ENCODE data around the gene CDKN1C.

Gene CDKN1C

GRCh38 chr11:2885678-2886081 is at the start of gene CDKN1C:
Gene CDKN1C (minus strand): TSS chr11:2885775. CDS start chr11:2885456, 319 bp downstream.
- peak; percentile 81 for DNase-seq (ENCODE audit: low spot score)

DNA sequence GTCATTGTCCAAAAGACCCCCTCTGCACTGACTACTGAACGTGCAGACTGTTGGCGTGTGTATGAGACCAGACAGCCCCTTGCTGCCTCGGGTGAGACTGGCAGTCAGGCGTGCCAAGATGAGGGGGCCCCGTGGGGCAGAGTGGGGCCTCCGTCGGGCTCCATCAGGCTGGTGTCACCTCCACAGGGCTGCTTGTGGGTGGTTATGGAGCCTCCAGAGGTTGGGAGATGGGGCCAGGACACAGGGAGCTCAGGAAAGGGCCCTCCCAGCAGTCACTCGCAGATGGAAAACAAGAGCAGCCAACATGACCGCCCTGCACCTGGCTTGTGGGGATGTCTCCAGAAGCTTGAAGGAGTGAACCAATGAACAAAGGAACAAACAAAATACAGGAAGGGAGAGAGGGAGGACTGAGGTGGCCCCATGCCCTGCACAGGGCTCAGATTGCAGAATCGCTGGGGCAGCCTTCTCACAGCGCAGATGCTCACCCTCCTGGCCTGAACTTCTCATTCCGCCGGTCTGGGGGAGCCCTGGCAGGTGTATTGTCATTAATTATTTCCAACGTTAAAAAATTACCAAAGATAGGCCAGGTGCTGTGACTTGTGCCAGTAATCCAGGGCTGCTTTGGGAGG is 49.1 kb upstream of the CDKN1C start:
- DNase-seq (ENCODE audit: low spot score) = no peak

- DNase-seq (ENCODE audit: low spot score) = no peak
Measured at GRCh38 chr11:2934021-2934550, 48.5 kb upstream of the CDKN1C start.

GRCh38 chr11:2933375-2934020 is 47.9 kb upstream of the CDKN1C start:
- peak; percentile 43 for DNase-seq (ENCODE audit: low spot score)

DNA sequence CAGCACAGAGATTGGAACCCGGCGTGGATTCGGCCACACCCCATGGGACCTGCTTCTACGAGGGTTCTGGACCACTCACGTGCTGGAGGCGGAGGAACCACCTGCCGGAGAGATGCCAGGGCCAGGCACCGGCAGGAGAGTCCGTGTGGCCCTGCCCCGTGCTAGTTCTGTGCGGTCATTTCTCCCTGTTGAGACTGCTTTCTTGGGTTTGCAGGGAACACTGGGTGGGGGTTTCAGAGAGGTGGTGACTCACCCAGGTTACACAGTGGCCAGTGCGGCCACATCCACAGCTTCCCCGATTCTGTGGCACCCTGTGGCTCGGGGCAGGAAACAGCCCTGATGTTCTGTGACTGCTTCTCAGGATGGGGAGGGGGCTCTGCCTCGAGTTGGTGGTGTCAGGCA is 47.3 kb upstream of the CDKN1C start:
- DNase-seq (ENCODE audit: low spot score) = no peak

- no peak for DNase-seq (ENCODE audit: low spot score)
Measured at GRCh38 chr11:2931771-2932738, 46.5 kb upstream of the CDKN1C start.

GRCh38 chr11:2931420-2931746 is 45.8 kb upstream of the CDKN1C start:
- DNase-seq (ENCODE audit: low spot score) = no peak

DNA sequence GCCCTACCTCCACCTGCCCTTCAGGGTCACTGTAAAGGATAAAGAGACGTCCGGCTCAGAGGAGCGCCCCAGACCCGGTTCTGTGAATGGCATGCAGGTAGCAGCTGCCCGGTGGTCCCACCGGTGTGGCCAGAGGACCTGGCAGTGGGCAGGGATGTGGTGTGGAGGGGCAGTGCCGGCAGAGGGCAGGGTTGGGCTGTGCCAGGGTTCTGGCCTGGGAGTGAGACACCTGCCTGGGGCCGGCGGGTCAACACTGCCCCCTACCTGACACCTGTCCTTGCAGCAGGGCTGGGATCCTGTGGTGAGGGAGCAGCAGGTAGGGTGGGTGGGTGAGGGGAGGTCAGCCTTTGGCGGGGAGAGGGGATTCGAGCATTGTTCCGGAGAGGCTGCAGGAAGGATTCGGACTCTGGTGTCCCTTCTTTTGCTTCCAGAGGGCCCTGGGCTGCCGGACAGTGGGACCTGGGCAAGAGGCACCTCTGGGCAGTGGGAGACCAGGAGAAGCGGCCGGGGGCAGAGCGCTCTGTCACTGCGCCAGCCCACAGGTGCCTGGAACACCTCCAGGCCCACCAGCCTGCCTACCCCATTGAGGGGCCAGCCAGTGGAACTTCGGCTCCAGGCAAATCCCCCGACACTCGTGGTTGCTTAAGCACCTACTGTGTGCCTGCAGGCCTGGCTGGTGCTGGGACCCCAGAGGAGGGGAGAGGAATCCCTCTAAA is 45.3 kb upstream of the CDKN1C start:
- DNase-seq (ENCODE audit: low spot score) = peak; percentile 45

DNA sequence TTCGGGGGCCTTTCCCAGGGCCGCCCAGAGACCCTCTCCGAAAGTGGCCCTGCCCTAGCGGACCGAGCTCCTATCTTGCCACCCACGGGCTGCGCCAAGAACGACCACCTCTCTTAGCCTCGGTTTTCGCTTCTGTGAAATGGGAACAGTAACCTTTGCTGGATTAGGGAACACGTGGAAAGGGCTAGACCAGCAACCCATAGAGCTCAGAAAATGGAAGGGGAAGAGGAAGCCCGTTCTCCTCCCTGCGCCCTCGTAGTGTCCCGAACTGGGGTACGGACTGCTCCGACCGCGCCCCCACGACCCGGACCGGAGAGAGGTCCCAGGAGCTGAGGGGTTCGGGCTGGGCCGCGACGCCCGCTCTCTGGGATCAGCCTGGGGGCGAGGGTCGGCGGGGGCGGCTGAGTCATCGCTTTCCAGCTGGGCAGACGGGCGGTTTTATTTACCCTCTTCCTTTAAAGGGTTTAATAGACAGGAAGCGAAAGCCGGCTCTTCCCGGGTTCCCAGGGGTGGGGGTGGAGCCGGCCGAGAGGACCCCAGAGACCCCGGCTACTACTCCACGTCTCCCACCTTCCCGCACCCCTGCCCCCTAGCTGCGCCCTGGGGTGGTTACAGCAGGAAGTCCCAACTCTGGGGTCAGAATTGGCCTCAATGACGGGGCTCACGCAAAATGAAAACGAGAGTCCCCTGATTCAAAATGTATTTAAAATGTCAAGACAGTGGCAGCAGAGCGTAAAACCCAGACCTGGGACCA is 44.6 kb upstream of the CDKN1C start:
- DNase-seq (ENCODE audit: low spot score) = peak; percentile 35

- DNase-seq (ENCODE audit: low spot score) = peak; percentile 58
Measured at GRCh38 chr11:2929531-2929949, 44.0 kb upstream of the CDKN1C start.

GRCh38 chr11:2928605-2929530 is 43.3 kb upstream of the CDKN1C start, which contains the start of gene PHLDA2:
Gene PHLDA2 (minus strand): TSS chr11:2929420. CDS start chr11:2929364, 56 bp downstream.
- DNase-seq (ENCODE audit: low spot score) = peak; percentile 43

GRCh38 chr11:2927851-2928604 is 42.5 kb upstream of the CDKN1C start:
- peak; percentile 39 for DNase-seq (ENCODE audit: low spot score)

GRCh38 chr11:2927121-2927800 is 41.7 kb upstream of the CDKN1C start:
- no peak for DNase-seq (ENCODE audit: low spot score)

DNA sequence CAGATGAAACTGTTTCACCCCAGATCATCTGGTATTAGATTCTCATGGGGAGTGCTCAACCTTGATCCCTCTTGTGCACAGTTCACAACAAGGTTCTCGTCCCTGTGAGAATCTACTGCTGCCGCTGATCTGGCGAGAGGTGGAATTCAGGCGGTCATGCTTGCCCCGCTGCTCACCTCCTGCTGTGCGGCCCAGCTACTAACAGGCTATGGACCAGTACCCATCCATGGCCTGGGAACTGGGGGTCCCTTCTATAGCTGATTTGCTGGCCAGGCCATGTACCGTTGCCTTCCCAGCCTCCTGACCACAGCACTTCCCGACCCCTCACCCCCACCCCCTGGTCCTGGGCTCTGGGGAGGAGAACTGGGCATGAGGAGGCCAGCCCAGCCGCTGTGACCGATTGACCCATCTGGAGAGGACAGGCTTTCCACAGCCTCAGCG is 41.1 kb upstream of the CDKN1C start:
- no peak for DNase-seq (ENCODE audit: low spot score)

DNA sequence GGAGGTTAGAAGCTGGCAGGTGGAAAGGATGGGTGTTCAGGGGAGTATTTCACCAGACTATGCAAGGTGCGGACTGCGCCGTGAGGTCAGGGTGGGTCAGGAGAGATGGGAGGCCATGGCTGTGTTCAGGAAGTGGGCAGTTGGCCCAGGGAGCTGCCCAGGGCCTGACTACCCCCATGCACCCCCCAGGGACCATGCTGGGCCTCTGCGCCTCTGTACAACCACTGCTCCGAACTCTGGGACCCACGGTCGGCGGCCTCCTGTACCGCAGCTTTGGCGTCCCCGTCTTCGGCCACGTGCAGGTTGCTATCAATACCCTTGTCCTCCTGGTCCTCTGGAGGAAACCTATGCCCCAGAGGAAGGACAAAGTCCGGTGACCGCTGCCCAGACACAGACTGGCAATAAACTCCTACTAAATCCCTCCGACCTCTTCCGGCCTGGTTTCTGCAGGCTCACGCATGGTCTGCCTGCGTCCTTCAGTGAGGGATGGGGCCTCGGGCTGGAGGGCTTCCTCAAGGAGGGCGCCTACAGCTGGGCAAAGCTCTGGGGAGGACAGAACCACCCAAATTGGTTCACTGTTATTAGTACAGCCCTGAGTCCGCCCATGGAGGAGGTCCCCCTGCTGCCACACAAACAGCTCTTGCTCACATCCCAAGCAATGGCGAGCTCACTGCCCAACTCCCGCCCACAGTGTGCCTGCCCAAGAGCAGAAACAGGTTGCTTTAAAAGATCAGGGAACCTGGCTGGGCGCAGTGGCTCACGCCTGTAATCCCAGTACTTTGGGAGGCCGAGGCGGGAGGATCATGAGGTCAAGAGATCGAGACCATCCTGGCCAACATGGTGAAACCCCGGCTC is 39.5 kb upstream of the CDKN1C start:
- no peak for DNase-seq (ENCODE audit: low spot score)

GRCh38 chr11:2924381-2924780 is 38.8 kb upstream of the CDKN1C start:
- DNase-seq (ENCODE audit: low spot score) = no peak
